Mesenchymal stem cell (in vitro differentiated cells and primary cell): ENCODE measurements around the gene NTSR1.

Experiments used
- DNase-seq: peaks from one replicate; pipeline ENCODE4 v3.0.0-alpha.2; 2013
- H2AFZ ChIP-seq: one replicate; pipeline ENCODE4 v1.6.1; 2013; ENCODE audit warnings: low read depth, mild to moderate bottlenecking, control low read depth, inconsistent platforms, low read length, moderate library complexity
- H2AK5ac ChIP-seq: 2 replicates; pipeline ENCODE4 v1.6.1; 2013; ENCODE audit warnings: low read length, moderate library complexity, mild to moderate bottlenecking, inconsistent platforms; ENCODE audit not compliant: severe bottlenecking
- H2BK120ac ChIP-seq: one replicate; pipeline ENCODE4 v1.6.1; 2013; ENCODE audit warnings: low read depth, mild to moderate bottlenecking, inconsistent platforms, low read length, moderate library complexity
- H2BK12ac ChIP-seq, 2 experiments: one replicate each; pipeline ENCODE4 v1.6.1; 2013; ENCODE audit warnings: inconsistent platforms in 2 of 2, low read length in 2 of 2, mild to moderate bottlenecking in 2 of 2, moderate library complexity in 2 of 2, control low read depth in 1 of 2
- H2BK15ac ChIP-seq: one replicate; pipeline ENCODE4 v1.6.1; 2013; ENCODE audit warnings: mild to moderate bottlenecking, low read depth, inconsistent platforms; ENCODE audit not compliant: poor library complexity, severe bottlenecking
- H2BK5ac ChIP-seq: 2 replicates; pipeline ENCODE4 v1.6.1; 2013; ENCODE audit warnings: low read depth, mild to moderate bottlenecking, low read length, control low read depth, inconsistent platforms; ENCODE audit not compliant: poor library complexity, severe bottlenecking
- H3K14ac ChIP-seq, 2 experiments: one replicate each; pipeline ENCODE4 v1.6.1; 2013; ENCODE audit warnings: inconsistent platforms in 2 of 2, low read length in 2 of 2, control low read depth in 1 of 2, mild to moderate bottlenecking in 1 of 2, moderate library complexity in 1 of 2
- H3K18ac ChIP-seq, 2 experiments: one replicate each; pipeline ENCODE4 v1.6.1; 2013; ENCODE audit warnings: inconsistent platforms in 2 of 2, low read length in 2 of 2, control low read depth in 1 of 2, low read depth in 1 of 2, mild to moderate bottlenecking in 1 of 2
- H3K23ac ChIP-seq, 2 experiments: one replicate each; pipeline ENCODE4 v1.6.1; 2013; ENCODE audit warnings: inconsistent platforms in 2 of 2, low read length in 2 of 2, mild to moderate bottlenecking in 2 of 2, moderate library complexity in 2 of 2, control low read depth in 1 of 2
- H3K27ac ChIP-seq: 2 replicates; pipeline ENCODE4 v1.5.1; 2013; ENCODE audit warnings: mild to moderate bottlenecking, moderate library complexity, low read length, control low read depth, inconsistent platforms; ENCODE audit not compliant: poor library complexity, severe bottlenecking
- H3K27me3 ChIP-seq, 2 experiments: 2 replicates each; pipeline versions ENCODE4 v1.6.1 to v1.7.0; 2013; ENCODE audit warnings: low read length in 2 of 2, mild to moderate bottlenecking in 2 of 2, moderate library complexity in 2 of 2, control low read depth in 1 of 2, inconsistent platforms in 1 of 2; ENCODE audit not compliant: control insufficient read depth in 1 of 2, insufficient read depth in 1 of 2
- H3K36me3 ChIP-seq, 2 experiments: 2 replicates each; pipeline versions ENCODE4 v1.6.1 to v1.7.0; 2013; ENCODE audit warnings: low read length in 2 of 2, control low read depth in 1 of 2, inconsistent platforms in 1 of 2, low read depth in 1 of 2, mild to moderate bottlenecking in 1 of 2; ENCODE audit not compliant: insufficient read depth in 2 of 2, control insufficient read depth in 1 of 2
- H3K4ac ChIP-seq, 2 experiments: one replicate each; pipeline ENCODE4 v1.6.1; 2013; ENCODE audit warnings: inconsistent platforms in 2 of 2, low read length in 2 of 2, mild to moderate bottlenecking in 2 of 2, moderate library complexity in 2 of 2, control low read depth in 1 of 2, low read depth in 1 of 2
- H3K4me1 ChIP-seq: 2 replicates; pipeline ENCODE4 v1.6.1; 2013; ENCODE audit warnings: low read depth, low read length, control low read depth; ENCODE audit not compliant: control insufficient read depth, insufficient read depth
- H3K4me2 ChIP-seq: 2 replicates; pipeline ENCODE4 v1.6.1; 2013; ENCODE audit warnings: low read length, mild to moderate bottlenecking, inconsistent platforms; ENCODE audit not compliant: poor library complexity, severe bottlenecking
- H3K4me3 ChIP-seq, 2 experiments: 2 replicates each; pipeline versions ENCODE4 v1.5.1 to v1.7.0; 2013; ENCODE audit warnings: low read length in 2 of 2, mild to moderate bottlenecking in 2 of 2, control low read depth in 1 of 2, low read depth in 1 of 2; ENCODE audit not compliant: insufficient read depth in 1 of 2
- H3K79me1 ChIP-seq: replicated peaks from 2 replicates; pipeline ENCODE4 v1.6.1; 2013; ENCODE audit warnings: mild to moderate bottlenecking, control low read depth, low read length, inconsistent platforms; ENCODE audit not compliant: poor library complexity, severe bottlenecking
- H3K9ac ChIP-seq: 2 replicates; pipeline ENCODE4 v1.7.0; 2013; ENCODE audit warnings: mild to moderate bottlenecking, low read length, moderate library complexity
- H3K9me3 ChIP-seq: 2 replicates; pipeline ENCODE4 v1.7.0; 2013; ENCODE audit warnings: mild to moderate bottlenecking, low read length; ENCODE audit not compliant: control insufficient read depth
- H4K8ac ChIP-seq: one replicate; pipeline ENCODE4 v1.6.1; 2013; ENCODE audit warnings: inconsistent platforms, mild to moderate bottlenecking, low read length, moderate library complexity
- H4K91ac ChIP-seq: one replicate; pipeline ENCODE4 v1.6.1; 2013; ENCODE audit warnings: mild to moderate bottlenecking, low read length, inconsistent platforms
- WGBS: methylation state at CpG from one replicate; pipeline ENCODE4 v1.1.7; 2013; ENCODE audit warnings: mixed read lengths; 5-methylcytosine and 5-hydroxymethylcytosine counted together

The NTSR1 gene

GRCh38 chr20:62722627-62723026, 14.0 kb downstream of the NTSR1 start:
- Histone ChIP-seq H3K27me3 (peaks cover 48 to 53% of the 10 kb centered on the region in 2 experiments), H2BK12ac (no peak overlapping the region), H3K4me1 (peaks cover 6% of the 10 kb centered on the region), H3K4ac (no peak overlapping the region), H2BK5ac (no peak overlapping the region), H3K36me3 (no peaks in the 10 kb centered on the region), H3K79me1 (no peaks in the 10 kb centered on the region), H2AFZ (no peak overlapping the region), H2BK15ac (no peak overlapping the region), H3K23ac (no peak overlapping the region), H4K8ac (no peak overlapping the region), H3K9me3 (peaks cover 16% of the 10 kb centered on the region), H3K14ac (no peak overlapping the region), H2BK120ac (no peak overlapping the region), H3K27ac (no peak overlapping the region), H3K4me2 (no peak overlapping the region), H2AK5ac (no peak overlapping the region), H3K18ac (no peak overlapping the region), H3K9ac (no peak overlapping the region), H3K4me3 (no peak overlapping the region), H4K91ac (no peak overlapping the region)
- WGBS: 84% methylated on average over 4 of the region's 6 CpGs
- no peak for DNase-seq

- Histone ChIP-seq H3K18ac (no peak overlapping the region), H2BK15ac (no peak overlapping the region), H4K8ac (no peak overlapping the region), H3K9ac (no peak overlapping the region), H3K4me3 (no peak overlapping the region), H3K79me1 (no peaks in the 10 kb centered on the region), H4K91ac (no peak overlapping the region), H2BK12ac (no peak overlapping the region), H3K14ac (no peak overlapping the region), H3K27ac (no peak overlapping the region), H3K9me3 (peaks cover 16% of the 10 kb centered on the region), H3K4ac (no peak overlapping the region), H3K4me1 (peaks cover 6% of the 10 kb centered on the region), H2AFZ (no peak overlapping the region), H3K36me3 (no peaks in the 10 kb centered on the region), H3K23ac (no peak overlapping the region), H2BK120ac (no peak overlapping the region), H3K4me2 (no peak overlapping the region), H2BK5ac (no peak overlapping the region), H2AK5ac (no peak overlapping the region), H3K27me3 (peaks cover 49 to 52% of the 10 kb centered on the region in 2 experiments)
- WGBS: 55% methylated on average over 13 of the region's 13 CpGs
- DNase-seq: no peak
Observed at GRCh38 chr20:62723351-62723750, 14.7 kb downstream of the NTSR1 start.

- peaks cover 55 to 57% of the 10 kb centered on the region in 2 experiments for H3K27me3 ChIP-seq
- no peak overlapping the region for H4K91ac ChIP-seq
- H3K23ac ChIP-seq: no peak overlapping the region
- no peak overlapping the region for H2BK5ac ChIP-seq
- no peak overlapping the region for H2BK12ac ChIP-seq
- H4K8ac ChIP-seq: no peak overlapping the region
- peaks cover 16% of the 10 kb centered on the region for H3K9me3 ChIP-seq
- no peak overlapping the region for H3K4me2 ChIP-seq
- H2AK5ac ChIP-seq: no peak overlapping the region
- H2AFZ ChIP-seq: no peak overlapping the region
- no peaks in the 10 kb centered on the region for H3K79me1 ChIP-seq
- no peak overlapping the region for H3K9ac ChIP-seq
- H3K18ac ChIP-seq: no peak overlapping the region
- no peak overlapping the region for H3K4me3 ChIP-seq
- peaks cover 6% of the 10 kb centered on the region for H3K4me1 ChIP-seq
- no peak overlapping the region for H2BK120ac ChIP-seq
- DNase-seq: no peak
- no peak overlapping the region for H3K14ac ChIP-seq
- H3K36me3 ChIP-seq: no peaks in the 10 kb centered on the region
- no peak overlapping the region for H3K4ac ChIP-seq
- 67% methylated on average over 11 of the region's 11 CpGs for WGBS
- H3K27ac ChIP-seq: no peak overlapping the region
- no peak overlapping the region for H2BK15ac ChIP-seq
Observed at GRCh38 chr20:62723768-62724450, 15.3 kb downstream of the NTSR1 start.

GRCh38 chr20:62724692-62725595, 16.3 kb downstream of the NTSR1 start:
- Histone ChIP-seq H4K91ac (no peak overlapping the region), H2AK5ac (no peak overlapping the region), H3K4ac (no peak overlapping the region), H3K4me1 (peaks cover 6% of the 10 kb centered on the region), H3K79me1 (no peaks in the 10 kb centered on the region), H3K4me3 (no peak overlapping the region), H2BK12ac (no peak overlapping the region), H3K9me3 (peaks cover 11% of the 10 kb centered on the region), H2BK5ac (no peak overlapping the region), H3K27ac (no peak overlapping the region), H4K8ac (no peak overlapping the region), H3K14ac (no peak overlapping the region), H3K23ac (no peak overlapping the region), H3K36me3 (no peaks in the 10 kb centered on the region), H3K4me2 (no peak overlapping the region), H2BK15ac (no peak overlapping the region), H3K18ac (no peak overlapping the region), H2BK120ac (no peak overlapping the region), H3K27me3 (peaks cover 59 to 62% of the 10 kb centered on the region in 2 experiments), H3K9ac (no peak overlapping the region), H2AFZ (no peak overlapping the region)
- 82% methylated on average over 18 of the region's 24 CpGs for WGBS
- no peak for DNase-seq
